Stimulated activated CD4-positive, alpha-beta T cell treated with anti-CD3 and anti-CD28 coated beads, Interleukin-1b, Interleukin-23, amount 100 ng/mL, for 1 hour (primary cell): ENCODE results near the gene JCHAIN.
"Not testable (repeated sequence)": the region's sequence is repeated elsewhere in the genome, so short reads cannot be mapped to it uniquely, and the experiment has no call there.

Experiments used
- DNase-seq, 2 donors: peaks; one replicate each; pipeline ENCODE4 v3.0.0-alpha.2; 2020; ENCODE audit warnings: low read depth in 2 of 2

Gene JCHAIN

DNA sequence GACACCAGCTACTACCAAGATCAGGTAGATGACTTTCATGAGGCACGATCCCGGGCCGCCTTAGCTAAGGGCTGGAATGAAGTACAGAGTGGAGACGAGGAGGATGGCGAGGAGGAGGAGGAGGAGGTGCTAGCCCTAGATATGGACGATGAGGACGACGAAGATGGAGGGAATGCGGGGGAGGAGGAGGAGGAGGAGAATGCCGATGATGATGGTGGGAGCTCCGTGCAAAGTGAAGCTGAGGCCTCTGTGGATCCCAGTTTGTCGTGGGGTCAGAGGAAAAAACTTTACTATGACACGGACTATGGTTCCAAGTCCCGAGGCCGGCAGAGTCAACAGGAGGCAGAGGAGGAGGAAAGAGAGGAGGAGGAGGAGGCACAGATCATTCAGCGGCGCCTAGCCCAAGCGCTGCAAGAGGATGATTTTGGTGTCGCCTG is 22.5 kb upstream of the JCHAIN start:
- no peak for DNase-seq

GRCh38 chr4:70687821-70688794 is 21.8 kb upstream of the JCHAIN start, which contains the start of gene UTP3:
Gene UTP3 (plus strand): TSS chr4:70688532. CDS start chr4:70688678, 146 bp downstream.
- peak; percentile 82 to 90 for DNase-seq

DNA sequence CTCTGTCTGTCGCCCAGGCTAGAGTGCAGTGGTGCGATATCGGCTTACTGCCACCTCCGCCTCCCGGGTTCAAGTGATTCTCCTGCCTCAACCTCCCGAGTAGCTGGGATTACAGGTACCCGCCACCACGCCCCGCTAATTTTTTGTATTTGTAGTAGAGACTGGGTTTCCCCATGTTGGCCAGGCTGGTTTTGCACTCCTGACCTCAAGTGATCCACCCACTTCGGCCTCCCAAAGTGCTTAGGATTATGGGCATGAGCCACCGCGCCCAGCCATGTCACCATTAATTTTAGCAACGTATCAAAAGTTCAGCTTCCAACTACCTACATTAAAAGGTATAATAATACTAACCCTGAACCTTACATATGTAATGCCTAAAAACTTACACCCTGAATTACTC is 21.1 kb upstream of the JCHAIN start:
- no peak for DNase-seq

- not testable (repeated sequence) for DNase-seq
These were observed 15.8 kb upstream of the JCHAIN start for GRCh38 chr4:70682142-70682541.

GRCh38 chr4:70681704-70682103 is 15.4 kb upstream of the JCHAIN start:
- no peak for DNase-seq

- DNase-seq, result no peak
These were observed 14.6 kb upstream of the JCHAIN start for GRCh38 chr4:70680934-70681333.

GRCh38 chr4:70678383-70678999 is 12.2 kb upstream of the JCHAIN start:
- DNase-seq, result no peak

GRCh38 chr4:70676554-70677090 is 10.3 kb upstream of the JCHAIN start:
- no peak for DNase-seq

- DNase-seq, result no peak
These were observed 8.4 kb upstream of the JCHAIN start for GRCh38 chr4:70674731-70675130.

DNA sequence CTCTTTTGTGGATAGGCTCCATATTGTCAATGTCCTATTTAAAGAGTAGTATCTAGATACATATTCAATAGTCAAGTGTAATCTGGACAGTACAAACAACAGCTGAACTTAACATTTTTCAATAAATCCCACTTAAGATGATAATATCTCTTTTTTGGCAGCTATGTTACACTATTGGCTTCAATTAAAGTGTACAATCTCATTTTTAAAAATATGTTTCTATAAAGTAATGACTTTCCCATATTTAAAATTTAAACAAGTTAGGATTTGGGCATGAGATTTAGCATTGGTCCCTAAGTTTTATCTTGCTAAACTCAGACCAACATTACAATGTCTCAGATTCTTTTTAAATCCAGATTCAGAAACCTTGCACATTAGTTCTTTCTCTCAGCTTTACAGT is 7.9 kb upstream of the JCHAIN start:
- DNase-seq, result no peak

DNA sequence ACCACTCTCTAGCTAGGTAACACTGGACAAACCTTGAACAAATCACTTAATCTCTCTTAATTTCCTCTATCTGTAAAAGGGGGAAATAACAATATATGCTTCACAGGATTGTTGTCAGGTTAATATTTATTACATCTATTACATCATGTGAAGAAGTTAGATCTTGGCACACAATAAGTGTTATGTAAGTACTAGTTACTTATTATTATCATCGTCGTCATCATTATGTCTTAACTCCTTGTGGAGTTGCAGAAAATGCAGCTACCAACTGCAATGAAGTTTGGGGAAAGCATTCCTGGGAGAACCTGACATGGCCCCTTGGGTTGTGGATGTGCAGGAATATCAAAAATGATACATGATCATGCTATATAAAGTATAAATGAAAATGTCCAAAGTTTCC is 4.8 kb upstream of the JCHAIN start:
- DNase-seq, result no peak

GRCh38 chr4:70670332-70671014 is 4.2 kb upstream of the JCHAIN start:
- no peak for DNase-seq

DNA sequence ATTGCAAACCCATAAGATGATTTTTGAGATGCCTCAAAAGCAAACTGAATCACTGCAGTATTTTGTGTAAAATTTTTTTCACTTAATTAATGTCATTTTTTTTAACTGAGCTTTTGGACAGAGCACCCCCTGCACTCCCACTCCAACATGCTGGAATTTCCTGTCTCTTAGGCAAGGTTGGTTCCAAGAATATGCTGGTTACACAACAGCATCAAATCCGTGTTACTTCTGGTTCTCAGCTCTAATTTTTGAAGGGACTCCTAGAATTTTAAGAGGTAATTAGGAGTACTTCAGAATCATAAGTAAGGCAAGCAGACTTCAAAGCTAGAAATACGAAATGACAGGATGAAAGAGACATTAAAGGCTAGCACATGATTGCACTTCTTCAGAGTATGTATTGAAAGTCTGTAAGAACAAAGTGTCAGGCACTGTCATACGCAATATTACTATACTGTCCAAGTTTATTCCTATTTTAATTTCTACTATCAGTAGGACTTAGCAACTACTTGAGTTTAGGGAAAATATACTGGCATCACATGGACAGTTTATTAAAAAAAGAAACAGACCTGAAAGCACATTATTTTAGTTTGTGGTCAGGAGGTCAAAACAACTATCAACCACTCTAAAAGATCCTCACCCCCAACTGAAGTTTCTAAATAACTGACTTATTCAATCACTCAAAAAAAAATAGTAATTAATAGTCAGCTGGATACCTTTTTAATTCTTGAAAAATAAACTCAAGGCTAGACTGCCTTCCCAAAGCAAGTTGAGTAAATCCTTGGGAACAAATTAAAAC is 1.6 kb upstream of the JCHAIN start:
- no peak for DNase-seq

DNA sequence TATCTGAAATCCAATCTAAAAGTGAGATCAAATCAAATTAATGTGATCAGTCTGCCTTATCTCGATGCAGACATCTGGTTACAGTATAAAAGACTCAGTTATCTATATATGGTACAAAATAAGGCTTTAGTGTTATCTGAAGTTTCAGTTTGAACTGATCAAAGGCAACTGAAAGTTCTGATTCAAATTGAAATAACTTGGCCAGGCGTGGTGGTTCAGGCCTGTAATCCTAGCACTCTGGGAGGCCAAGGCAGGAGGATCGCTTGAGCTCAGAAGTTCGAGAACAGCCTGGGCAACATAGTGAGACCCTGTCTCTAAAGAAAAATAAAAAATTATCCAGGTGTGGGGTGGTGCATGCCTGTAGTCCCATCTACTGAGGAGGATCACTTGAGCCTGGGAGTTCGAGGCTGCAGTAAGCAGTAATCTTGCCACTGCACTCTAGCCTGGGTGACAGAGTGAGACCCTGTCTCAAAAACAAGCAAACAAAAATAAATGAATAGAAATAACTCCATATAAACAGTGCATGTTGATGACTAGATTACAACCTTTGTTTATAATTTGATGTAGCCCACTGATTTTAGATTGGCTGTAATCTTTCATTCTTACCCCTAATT is 4.9 kb downstream of the JCHAIN start:
- DNase-seq, result not testable (repeated sequence)

DNA sequence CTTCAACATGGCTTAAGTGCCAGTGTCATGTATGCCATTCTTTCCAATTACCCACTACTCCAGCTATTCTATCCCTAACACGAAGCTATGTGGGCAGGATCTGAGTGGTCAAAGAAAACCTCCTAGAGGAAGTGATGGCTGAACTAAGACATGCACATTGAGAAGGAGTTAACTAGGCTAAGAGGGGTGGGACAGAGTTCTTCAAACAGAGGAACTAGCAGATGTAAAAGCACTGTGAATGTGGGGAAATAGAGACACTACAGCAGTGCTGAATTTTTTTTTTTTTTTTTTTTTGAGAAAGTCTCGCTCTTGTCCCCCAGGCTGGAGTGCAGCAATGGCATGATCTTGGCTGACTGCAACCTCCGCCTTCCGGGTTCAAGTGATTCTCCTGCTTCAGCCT is 6.2 kb downstream of the JCHAIN start:
- no peak for DNase-seq

- no peak for DNase-seq
These were observed 7.9 kb downstream of the JCHAIN start for GRCh38 chr4:70658418-70658817.

- DNase-seq, result no peak
These were observed 9.0 kb downstream of the JCHAIN start for GRCh38 chr4:70657326-70657725.

- no peak for DNase-seq
These were observed 11.7 kb downstream of the JCHAIN start for GRCh38 chr4:70654605-70655011.

DNA sequence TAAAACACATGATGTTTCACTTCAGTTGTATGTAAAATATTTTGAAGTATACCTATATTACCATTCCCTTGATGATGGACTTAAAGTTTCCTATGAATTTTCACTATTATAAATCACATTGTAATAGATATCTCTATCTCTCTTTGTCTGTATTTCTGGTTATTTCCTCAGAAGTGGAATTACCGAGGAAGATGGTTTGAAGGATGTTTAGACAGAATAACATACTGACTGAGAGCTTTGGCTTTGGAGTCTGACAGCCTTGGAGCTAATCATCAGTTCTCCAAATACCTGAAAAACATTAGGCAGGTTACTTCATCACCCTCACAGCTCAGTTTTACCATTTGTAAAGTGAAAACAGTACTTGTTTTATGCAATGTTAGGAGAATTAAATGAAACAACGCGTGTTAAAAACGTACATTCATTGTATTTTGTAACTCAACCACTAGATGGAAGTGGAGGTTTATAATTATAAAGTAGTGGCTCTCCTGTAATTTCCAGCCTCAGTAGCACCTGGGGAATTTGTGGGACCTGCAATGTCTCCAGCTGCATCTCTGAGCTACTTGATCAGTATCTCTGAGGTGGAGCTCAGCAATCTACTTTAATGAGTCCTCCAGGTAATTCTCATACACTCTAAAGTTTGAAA is 14.3 kb downstream of the JCHAIN start:
- no peak for DNase-seq

- DNase-seq, result not testable (repeated sequence)
These were observed 15.6 kb downstream of the JCHAIN start for GRCh38 chr4:70650741-70651140.
